ENCODE measurements around the gene MYO1E. TPM values are rescaled to one million over a fixed set of nuclear protein-coding genes. Genes with fewer than 3 reads are reported as not detected.

The MYO1E gene
- total RNA-seq, 1 experiment from 2014 or later = 68.8 TPM

DNA sequence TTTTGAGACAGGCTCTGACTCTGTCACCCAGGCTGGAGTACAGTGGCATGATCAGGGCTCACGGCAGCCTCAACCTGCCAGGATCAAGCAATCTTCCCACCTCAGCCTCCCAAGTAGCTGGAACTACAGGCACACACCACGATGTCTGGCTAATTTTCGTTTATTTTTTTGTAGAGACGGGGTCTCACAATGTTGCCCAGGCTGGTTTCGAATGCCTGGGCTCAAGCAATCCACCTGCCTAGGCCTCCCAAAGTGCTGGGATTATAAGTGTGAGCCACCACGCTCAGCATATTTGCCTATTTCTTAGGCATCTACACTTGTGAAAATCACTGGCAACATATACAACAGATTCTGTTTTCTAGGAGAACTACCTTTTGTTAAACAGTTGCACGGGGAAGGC is 16.9 kb downstream of the MYO1E start:
- H3K9me3 ChIP-seq (ENCODE audit: low read length) = no peaks in the 10 kb centered on the region
- no peaks in the 10 kb centered on the region for H3K27me3 ChIP-seq (ENCODE audit: low read length)
- no peak overlapping the region for H3K27ac ChIP-seq (ENCODE audit: low read length)
- H3K4me2 ChIP-seq (ENCODE audit: low read length) = no peak overlapping the region
- no peak overlapping the region for H2AFZ ChIP-seq (ENCODE audit: low read length)
- no peak overlapping the region for H3K9ac ChIP-seq (ENCODE audit: low read length)
- no peak overlapping the region for H3K4me3 ChIP-seq (ENCODE audit: low read length)
- H3F3A ChIP-seq (ENCODE audit: low read length, unreplicated experiment) = no peaks in the 10 kb centered on the region
- no peaks in the 10 kb centered on the region for H3K9me2 ChIP-seq (replicated peaks; ENCODE audit: low read length)
- BruUV-seq (replicated peaks) = no TSS peak
- no peak for ATAC-seq
- no peak for DNase-seq
- ChIA-PET POLR2A (ENCODE audit: unreplicated experiment) (no interaction called here), CTCF (no interaction called here)
- TF ChIP-seq EZH2phosphoT487 (IDR thresholded peaks at IDR 0.05; ENCODE audit: borderline replicate concordance, low read length) (no peak), EZH2 (IDR thresholded peaks at IDR 0.05; ENCODE audit: low read length, unreplicated experiment) (no peak)
- TF ChIP-seq, protein P1, sequence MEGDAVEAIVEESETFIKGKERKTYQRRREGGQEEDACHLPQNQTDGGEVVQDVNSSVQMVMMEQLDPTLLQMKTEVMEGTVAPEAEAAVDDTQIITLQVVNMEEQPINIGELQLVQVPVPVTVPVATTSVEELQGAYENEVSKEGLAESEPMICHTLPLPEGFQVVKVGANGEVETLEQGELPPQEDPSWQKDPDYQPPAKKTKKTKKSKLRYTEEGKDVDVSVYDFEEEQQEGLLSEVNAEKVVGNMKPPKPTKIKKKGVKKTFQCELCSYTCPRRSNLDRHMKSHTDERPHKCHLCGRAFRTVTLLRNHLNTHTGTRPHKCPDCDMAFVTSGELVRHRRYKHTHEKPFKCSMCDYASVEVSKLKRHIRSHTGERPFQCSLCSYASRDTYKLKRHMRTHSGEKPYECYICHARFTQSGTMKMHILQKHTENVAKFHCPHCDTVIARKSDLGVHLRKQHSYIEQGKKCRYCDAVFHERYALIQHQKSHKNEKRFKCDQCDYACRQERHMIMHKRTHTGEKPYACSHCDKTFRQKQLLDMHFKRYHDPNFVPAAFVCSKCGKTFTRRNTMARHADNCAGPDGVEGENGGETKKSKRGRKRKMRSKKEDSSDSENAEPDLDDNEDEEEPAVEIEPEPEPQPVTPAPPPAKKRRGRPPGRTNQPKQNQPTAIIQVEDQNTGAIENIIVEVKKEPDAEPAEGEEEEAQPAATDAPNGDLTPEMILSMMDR (conservative IDR thresholded peaks at IDR 0.05; ENCODE audit: low read depth, low read length) = no peak
- H3K4me1 ChIP-seq (ENCODE audit: insufficient read depth, low read length) = peaks cover 12% of the 10 kb centered on the region
- intact Hi-C loops (cut with micrococcal nuclease) = no loop called here
- H4K20me1 ChIP-seq (ENCODE audit: low read length) = peaks cover 16% of the 10 kb centered on the region; the same call in 1 of the 2 replicates
- no peaks in the 10 kb centered on the region; the same call in 1 of the 2 replicates for H3K36me3 ChIP-seq (ENCODE audit: low read depth, low read length)
- peaks cover 96% of the 10 kb centered on the region for H3K79me2 ChIP-seq (ENCODE audit: low read length)

DNA sequence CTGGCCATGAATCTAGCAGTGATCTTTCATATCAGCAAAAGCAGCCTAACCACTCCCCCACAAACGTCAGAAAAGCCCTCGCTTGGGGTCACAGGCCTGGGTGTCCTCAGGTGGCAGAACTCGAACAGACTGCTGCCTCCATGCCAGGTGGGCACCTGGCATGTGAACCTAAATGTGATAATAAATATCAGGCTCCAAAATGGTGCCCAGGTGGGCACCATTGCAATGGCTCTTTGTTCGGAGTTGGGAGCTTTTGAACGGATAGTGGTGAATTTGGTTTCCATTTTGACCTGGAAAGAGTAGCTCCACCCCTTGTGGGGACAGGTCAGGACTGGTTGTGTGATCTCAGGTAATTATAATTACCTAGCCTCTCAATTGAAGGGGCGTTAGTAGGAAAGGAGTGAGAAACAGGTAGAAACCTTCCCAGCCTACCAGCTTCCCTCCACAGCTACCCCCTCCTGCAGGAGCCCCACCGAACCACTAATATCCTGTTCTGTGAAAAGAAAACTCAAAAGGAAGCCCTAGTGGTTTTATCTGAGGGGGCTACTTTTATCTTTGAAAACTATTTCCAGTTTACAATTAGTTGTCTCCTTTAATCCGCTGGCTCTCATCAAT is 18.1 kb downstream of the MYO1E start:
- no TSS peak for BruUV-seq (replicated peaks)
- DNase-seq = no peak
- peaks cover 11% of the 10 kb centered on the region; the same call in 1 of the 2 replicates for H4K20me1 ChIP-seq (ENCODE audit: low read length)
- no peaks in the 10 kb centered on the region for H3K27me3 ChIP-seq (ENCODE audit: low read length)
- H3K4me3 ChIP-seq (ENCODE audit: low read length) = no peak overlapping the region
- ChIA-PET CTCF (no interaction called here), POLR2A (ENCODE audit: unreplicated experiment) (no interaction called here)
- no peaks in the 10 kb centered on the region for H3K9me3 ChIP-seq (ENCODE audit: low read length)
- intact Hi-C loops (cut with micrococcal nuclease) = no loop called here
- peaks cover 23% of the 10 kb centered on the region for H3K4me1 ChIP-seq (ENCODE audit: insufficient read depth, low read length)
- H3K79me2 ChIP-seq (ENCODE audit: low read length) = peaks cover 92% of the 10 kb centered on the region
- no peak for ATAC-seq
- H3K27ac ChIP-seq (ENCODE audit: low read length) = no peak overlapping the region
- no peak overlapping the region for H3K4me2 ChIP-seq (ENCODE audit: low read length)
- no peaks in the 10 kb centered on the region for H3F3A ChIP-seq (ENCODE audit: low read length, unreplicated experiment)
- no peak for TF ChIP-seq EZH2phosphoT487 (IDR thresholded peaks at IDR 0.05; ENCODE audit: borderline replicate concordance, low read length)
- TF ChIP-seq EZH2 (IDR thresholded peaks at IDR 0.05; ENCODE audit: low read length, unreplicated experiment) = no peak
- TF ChIP-seq, protein P1 (conservative IDR thresholded peaks at IDR 0.05; ENCODE audit: low read depth, low read length) = no peak
- no peak overlapping the region for H2AFZ ChIP-seq (ENCODE audit: low read length)
- no peaks in the 10 kb centered on the region for H3K9me2 ChIP-seq (replicated peaks; ENCODE audit: low read length)
- no peak overlapping the region for H3K9ac ChIP-seq (ENCODE audit: low read length)
- no peaks in the 10 kb centered on the region; the same call in 1 of the 2 replicates for H3K36me3 ChIP-seq (ENCODE audit: low read depth, low read length)

DNA sequence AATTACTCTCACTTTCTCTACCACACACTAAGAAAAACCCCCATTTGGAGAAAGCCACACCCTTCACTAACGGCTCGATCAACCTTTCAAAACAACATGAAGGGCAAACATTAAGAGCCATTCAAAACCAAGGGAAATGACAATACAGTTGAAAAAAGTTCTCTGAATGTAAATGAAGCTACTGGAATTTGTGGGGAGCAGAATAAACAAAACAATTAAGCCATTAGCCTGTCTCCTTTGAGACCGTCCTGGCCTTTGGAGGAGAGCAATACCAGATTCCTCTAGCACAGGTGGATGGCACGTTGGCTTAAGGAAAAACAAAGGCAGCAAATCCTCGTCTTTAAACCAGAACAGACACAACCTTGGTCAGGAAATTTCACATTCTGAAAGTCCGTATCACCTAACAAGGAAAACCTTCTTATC is 18.7 kb downstream of the MYO1E start:
- Histone ChIP-seq H3K4me2 (ENCODE audit: low read length) (no peak overlapping the region), H4K20me1 (ENCODE audit: low read length) (peaks cover 11% of the 10 kb centered on the region; the same call in 1 of the 2 replicates), H3K27ac (ENCODE audit: low read length) (no peak overlapping the region), H3F3A (ENCODE audit: low read length, unreplicated experiment) (no peaks in the 10 kb centered on the region), H3K9me3 (ENCODE audit: low read length) (no peaks in the 10 kb centered on the region), H3K4me3 (ENCODE audit: low read length) (no peak overlapping the region), H3K4me1 (ENCODE audit: insufficient read depth, low read length) (peaks cover 26% of the 10 kb centered on the region), H2AFZ (ENCODE audit: low read length) (no peak overlapping the region), H3K9ac (ENCODE audit: low read length) (no peak overlapping the region), H3K36me3 (ENCODE audit: low read depth, low read length) (no peaks in the 10 kb centered on the region; the same call in 1 of the 2 replicates), H3K79me2 (ENCODE audit: low read length) (peaks cover 94% of the 10 kb centered on the region), H3K27me3 (ENCODE audit: low read length) (no peaks in the 10 kb centered on the region), H3K9me2 (replicated peaks; ENCODE audit: low read length) (no peaks in the 10 kb centered on the region)
- POLR2A ChIA-PET (ENCODE audit: unreplicated experiment) = no interaction called here
- DNase-seq (no peak), ATAC-seq (no peak)
- no peak for TF ChIP-seq EZH2 (IDR thresholded peaks at IDR 0.05; ENCODE audit: low read length, unreplicated experiment)
- TF ChIP-seq EZH2phosphoT487 (IDR thresholded peaks at IDR 0.05; ENCODE audit: borderline replicate concordance, low read length) = no peak
- TF ChIP-seq, protein P1 (conservative IDR thresholded peaks at IDR 0.05; ENCODE audit: low read depth, low read length) = no peak
- no TSS peak for BruUV-seq (replicated peaks)
- CTCF ChIA-PET = no interaction called here
- intact Hi-C loops (cut with micrococcal nuclease) = no loop called here
